ENCODE data around the gene GALNT6.

GALNT6 gene

DNA sequence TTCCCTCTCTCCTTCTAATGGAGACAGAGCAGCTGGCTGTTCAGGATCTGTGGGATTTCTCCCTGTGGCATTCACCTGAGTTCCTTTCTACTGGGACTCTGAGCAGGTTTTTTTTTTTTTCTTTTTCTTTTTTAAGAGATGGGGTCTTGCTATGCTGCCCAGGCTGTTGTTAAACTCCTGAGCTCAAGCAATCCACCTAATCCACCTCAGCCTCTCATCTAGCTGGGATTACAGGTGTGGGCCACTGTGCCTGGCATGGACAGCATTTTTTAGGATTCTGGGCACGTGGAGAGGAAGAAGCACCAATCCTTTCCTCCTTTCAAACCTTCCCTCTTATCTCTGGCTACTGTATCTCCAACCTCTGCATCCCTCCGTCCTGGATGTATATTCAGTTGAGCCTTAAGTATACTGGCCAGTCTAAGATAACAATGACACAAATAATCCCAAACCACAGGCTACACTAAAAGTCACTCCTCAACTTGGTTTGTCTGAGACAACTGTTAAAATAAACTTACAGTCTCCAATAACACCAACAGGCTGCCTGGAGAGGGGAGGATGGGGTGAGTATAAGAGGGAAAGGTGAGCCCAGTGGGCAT lies 28.4 kb downstream of the GALNT6 start:
- H3K4me2 ChIP-seq (ENCODE audit: low read depth, low read length, poor library complexity, severe bottlenecking), result no peak overlapping the region
- no peaks in the 10 kb centered on the region for H3F3A ChIP-seq (ENCODE audit: low read depth)
- no peaks in the 10 kb centered on the region for H4K20me1 ChIP-seq (ENCODE audit: insufficient read depth, low read length, poor library complexity, severe bottlenecking)
- no peaks in the 10 kb centered on the region for H3K79me2 ChIP-seq (ENCODE audit: insufficient read depth, low read length)
- no peak overlapping the region for H2AFZ ChIP-seq (ENCODE audit: low read length)
- H3K36me3 ChIP-seq (ENCODE audit: insufficient read depth, low read length), result peaks cover 25% of the 10 kb centered on the region; the same call in 1 of the 2 replicates
- TF ChIP-seq, protein P1, sequence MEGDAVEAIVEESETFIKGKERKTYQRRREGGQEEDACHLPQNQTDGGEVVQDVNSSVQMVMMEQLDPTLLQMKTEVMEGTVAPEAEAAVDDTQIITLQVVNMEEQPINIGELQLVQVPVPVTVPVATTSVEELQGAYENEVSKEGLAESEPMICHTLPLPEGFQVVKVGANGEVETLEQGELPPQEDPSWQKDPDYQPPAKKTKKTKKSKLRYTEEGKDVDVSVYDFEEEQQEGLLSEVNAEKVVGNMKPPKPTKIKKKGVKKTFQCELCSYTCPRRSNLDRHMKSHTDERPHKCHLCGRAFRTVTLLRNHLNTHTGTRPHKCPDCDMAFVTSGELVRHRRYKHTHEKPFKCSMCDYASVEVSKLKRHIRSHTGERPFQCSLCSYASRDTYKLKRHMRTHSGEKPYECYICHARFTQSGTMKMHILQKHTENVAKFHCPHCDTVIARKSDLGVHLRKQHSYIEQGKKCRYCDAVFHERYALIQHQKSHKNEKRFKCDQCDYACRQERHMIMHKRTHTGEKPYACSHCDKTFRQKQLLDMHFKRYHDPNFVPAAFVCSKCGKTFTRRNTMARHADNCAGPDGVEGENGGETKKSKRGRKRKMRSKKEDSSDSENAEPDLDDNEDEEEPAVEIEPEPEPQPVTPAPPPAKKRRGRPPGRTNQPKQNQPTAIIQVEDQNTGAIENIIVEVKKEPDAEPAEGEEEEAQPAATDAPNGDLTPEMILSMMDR (conservative IDR thresholded peaks at IDR 0.05; ENCODE audit: low read length), result no peak
- TF ChIP-seq EZH2phosphoT487 (IDR thresholded peaks at IDR 0.05; ENCODE audit: borderline replicate concordance), result no peak
- H3K27me3 ChIP-seq (ENCODE audit: insufficient read depth, low read length, poor library complexity, severe bottlenecking), result no peaks in the 10 kb centered on the region
- H3K4me1 ChIP-seq (ENCODE audit: insufficient read depth, low read length, poor library complexity, severe bottlenecking), result peaks cover 16% of the 10 kb centered on the region
- H3K9me2 ChIP-seq (replicated peaks; ENCODE audit: low read depth, low read length), result no peaks in the 10 kb centered on the region
- H3K4me3 ChIP-seq (ENCODE audit: low read length, poor library complexity, severe bottlenecking), result no peak overlapping the region
- no peak overlapping the region for H3K9ac ChIP-seq (ENCODE audit: low read depth, low read length, poor library complexity, severe bottlenecking)
- H3K9me3 ChIP-seq (ENCODE audit: insufficient read depth, low read depth, low read length), result no peaks in the 10 kb centered on the region

DNA sequence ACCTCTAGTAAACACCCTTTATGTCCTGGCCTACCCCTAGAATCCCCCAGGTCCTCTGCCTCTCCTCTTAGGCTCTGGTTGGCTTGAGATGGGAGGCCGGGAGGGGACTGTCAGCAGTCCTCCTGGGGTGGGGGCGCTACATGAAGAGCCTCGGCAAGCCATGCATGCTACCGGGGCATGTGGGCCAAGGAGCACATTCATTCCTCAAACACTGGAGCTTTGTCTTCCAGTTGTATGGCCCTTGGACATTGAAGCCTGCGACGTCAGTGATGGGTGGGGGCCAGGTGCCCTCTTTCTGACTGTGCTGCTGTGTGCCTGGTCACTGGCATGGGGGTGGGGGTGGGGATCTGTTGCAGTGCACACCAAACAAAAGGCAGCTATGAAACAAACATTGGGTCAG lies 28.9 kb downstream of the GALNT6 start:
- Histone ChIP-seq H3K4me2 (ENCODE audit: low read depth, low read length, poor library complexity, severe bottlenecking) (no peak overlapping the region), H3K79me2 (ENCODE audit: insufficient read depth, low read length) (no peaks in the 10 kb centered on the region), H3K9ac (ENCODE audit: low read depth, low read length, poor library complexity, severe bottlenecking) (no peak overlapping the region), H3K9me2 (replicated peaks; ENCODE audit: low read depth, low read length) (no peaks in the 10 kb centered on the region), H3K27me3 (ENCODE audit: insufficient read depth, low read length, poor library complexity, severe bottlenecking) (no peaks in the 10 kb centered on the region), H3K4me3 (ENCODE audit: low read length, poor library complexity, severe bottlenecking) (no peak overlapping the region), H3K9me3 (ENCODE audit: insufficient read depth, low read depth, low read length) (no peaks in the 10 kb centered on the region), H3K36me3 (ENCODE audit: insufficient read depth, low read length) (peaks cover 30% of the 10 kb centered on the region; the same call in 1 of the 2 replicates), H4K20me1 (ENCODE audit: insufficient read depth, low read length, poor library complexity, severe bottlenecking) (no peaks in the 10 kb centered on the region), H2AFZ (ENCODE audit: low read length) (no peak overlapping the region), H3F3A (ENCODE audit: low read depth) (no peaks in the 10 kb centered on the region), H3K4me1 (ENCODE audit: insufficient read depth, low read length, poor library complexity, severe bottlenecking) (peaks cover 11% of the 10 kb centered on the region)
- TF ChIP-seq, protein P1 (conservative IDR thresholded peaks at IDR 0.05; ENCODE audit: low read length), result no peak
- no peak for TF ChIP-seq EZH2phosphoT487 (IDR thresholded peaks at IDR 0.05; ENCODE audit: borderline replicate concordance)

- TF ChIP-seq, protein P1 (conservative IDR thresholded peaks at IDR 0.05; ENCODE audit: low read length), result peak; percentile 35
- TF ChIP-seq EZH2phosphoT487 (IDR thresholded peaks at IDR 0.05; ENCODE audit: borderline replicate concordance), result no peak
- Histone ChIP-seq H3K4me2 (ENCODE audit: low read depth, low read length, poor library complexity, severe bottlenecking) (no peak overlapping the region), H3K9ac (ENCODE audit: low read depth, low read length, poor library complexity, severe bottlenecking) (no peak overlapping the region)
These were observed 29.8 kb downstream of the GALNT6 start for GRCh38 chr12:51361161-51362016.

More at GRCh38 chr12:51361161-51362016, 29.8 kb downstream of the GALNT6 start:
- H3K9me3 ChIP-seq (ENCODE audit: insufficient read depth, low read depth, low read length), result no peaks in the 10 kb centered on the region
- H3K36me3 ChIP-seq (ENCODE audit: insufficient read depth, low read length), result peaks cover 36% of the 10 kb centered on the region; the same call in 1 of the 2 replicates
- H3K4me3 ChIP-seq (ENCODE audit: low read length, poor library complexity, severe bottlenecking), result no peak overlapping the region
- no peak overlapping the region for H2AFZ ChIP-seq (ENCODE audit: low read length)
- no peaks in the 10 kb centered on the region for H4K20me1 ChIP-seq (ENCODE audit: insufficient read depth, low read length, poor library complexity, severe bottlenecking)
- peaks cover 11% of the 10 kb centered on the region for H3K4me1 ChIP-seq (ENCODE audit: insufficient read depth, low read length, poor library complexity, severe bottlenecking)
- no peaks in the 10 kb centered on the region for H3K27me3 ChIP-seq (ENCODE audit: insufficient read depth, low read length, poor library complexity, severe bottlenecking)
- H3F3A ChIP-seq (ENCODE audit: low read depth), result no peaks in the 10 kb centered on the region
- H3K79me2 ChIP-seq (ENCODE audit: insufficient read depth, low read length), result no peaks in the 10 kb centered on the region
- H3K9me2 ChIP-seq (replicated peaks; ENCODE audit: low read depth, low read length), result no peaks in the 10 kb centered on the region

All from Loucy (cell line).